Stimulated activated CD4-positive, alpha-beta T cell treated with anti-CD3 and anti-CD28 coated beads, Interleukin-1b, Interleukin-23, amount 100 ng/mL, for 24 hours (primary cell): ENCODE measurements around the gene RAD1.

Source experiments
- DNase-seq, 4 experiments: peaks; one replicate each; pipeline ENCODE4 v3.0.0-alpha.2; 2020; ENCODE audit warnings: low read depth in 4 of 4, low spot score in 1 of 4

Gene RAD1

GRCh38 chr5:34866989-34867471, 48.3 kb downstream of the RAD1 start:
- DNase-seq: no peak

DNA sequence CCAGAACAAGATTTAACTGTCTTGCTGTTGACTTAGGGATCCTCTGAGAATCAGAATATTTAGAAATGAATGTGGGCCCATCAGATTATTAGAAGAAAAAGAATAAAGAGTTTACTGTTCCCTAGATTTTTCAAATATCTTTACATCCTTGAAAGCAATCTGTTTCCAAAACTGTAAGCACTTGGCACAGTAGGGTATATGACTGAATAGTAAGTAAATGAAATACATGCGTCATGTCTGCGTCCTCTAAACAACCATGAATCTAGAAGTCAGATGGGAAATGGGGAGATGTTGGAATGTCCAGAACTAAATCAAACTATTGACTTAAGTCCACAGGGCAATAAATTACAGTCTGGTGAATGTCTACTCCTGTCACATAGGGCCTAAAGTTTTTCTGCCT, 50.2 kb downstream of the RAD1 start:
- DNase-seq: no peak

DNA sequence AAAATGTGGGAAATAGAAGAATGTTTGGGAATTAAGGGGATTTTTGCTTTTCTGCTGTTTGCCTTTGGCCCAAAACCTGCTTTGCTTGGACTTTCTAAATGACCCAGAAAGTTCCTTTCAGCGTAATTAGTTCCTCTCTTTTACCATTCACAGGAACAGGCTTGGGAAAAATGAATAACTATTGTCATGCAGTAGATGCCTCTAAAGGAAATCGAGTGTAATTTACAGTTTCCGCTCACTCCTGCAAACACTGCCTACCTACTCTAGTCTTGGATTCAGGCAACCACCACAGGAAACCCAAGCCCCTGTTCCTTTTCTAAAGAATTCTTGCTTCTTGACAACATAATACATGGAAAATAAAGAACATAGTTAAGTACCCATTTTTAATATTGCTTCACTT, 51.4 kb downstream of the RAD1 start:
- no peak for DNase-seq

DNA sequence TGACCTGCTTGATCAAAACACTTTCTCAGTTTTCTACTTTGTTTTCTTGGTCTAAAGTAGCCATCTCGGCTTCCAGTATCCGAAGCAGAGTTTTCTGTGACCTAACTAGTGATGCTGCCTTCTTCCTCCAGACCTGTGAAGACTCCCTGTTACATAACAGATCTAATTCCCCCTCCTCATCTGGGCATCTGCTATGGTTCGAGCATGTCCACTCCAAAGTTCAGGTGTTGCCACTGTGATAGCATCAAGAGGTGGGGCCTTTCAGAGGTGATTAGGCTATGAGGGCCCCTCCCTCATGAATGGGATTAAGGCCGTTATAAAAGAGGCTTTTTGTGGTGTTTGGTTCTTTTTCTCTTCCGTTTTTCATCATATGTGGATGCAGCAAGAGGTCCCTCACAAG, 56.1 kb downstream of the RAD1 start:
- no peak for DNase-seq

DNA sequence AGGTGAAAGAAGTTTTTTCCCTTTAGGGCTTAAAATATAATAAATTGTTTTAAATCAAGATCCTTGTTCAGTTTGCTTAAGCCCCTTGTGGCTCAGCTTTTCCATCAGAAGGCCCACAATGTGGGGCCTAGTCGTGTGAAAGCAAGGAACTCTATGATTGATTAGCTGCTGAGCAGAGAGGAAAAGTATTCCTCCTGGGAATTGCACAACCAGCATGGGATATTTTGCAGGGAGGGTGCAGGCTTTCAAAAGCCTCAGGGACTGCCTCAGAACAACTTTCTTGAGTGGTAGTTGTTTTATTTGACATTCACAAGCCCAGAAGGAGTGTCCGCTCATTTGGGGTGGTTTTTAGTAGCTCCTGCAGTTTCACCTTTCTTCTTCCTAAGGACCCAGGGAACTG, 56.5 kb downstream of the RAD1 start:
- DNase-seq: no peak

GRCh38 chr5:34857894-34858293, 57.4 kb downstream of the RAD1 start:
- DNase-seq: no peak

DNA sequence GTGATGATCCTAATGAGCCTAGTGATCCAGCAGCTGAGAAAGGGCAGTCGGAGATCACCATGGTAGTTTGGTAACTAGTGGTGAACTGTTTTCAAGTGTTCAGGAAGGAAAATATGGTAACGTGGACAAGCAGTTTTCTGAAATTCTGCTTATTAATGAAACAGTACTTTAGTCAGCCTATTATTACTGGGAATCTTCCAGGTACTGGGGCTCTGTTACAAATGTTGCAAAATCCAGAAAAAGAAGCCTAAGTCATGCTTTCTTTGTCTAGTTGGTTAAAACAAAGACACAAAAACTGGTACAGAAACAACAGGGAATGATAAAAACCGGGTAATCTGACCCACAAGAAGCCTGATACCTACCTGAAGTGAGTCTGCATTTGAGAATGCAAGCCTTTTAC, 58.1 kb downstream of the RAD1 start:
- DNase-seq: no peak
